Stimulated activated naive CD4-positive, alpha-beta T cell (primary cell): ENCODE data around the gene FUT1.

Source experiments
- DNase-seq, 6 experiments: peaks; one replicate each; lab custom pipeline; 2025; lab: John Stamatoyannopoulos, UW

FUT1 gene

DNA sequence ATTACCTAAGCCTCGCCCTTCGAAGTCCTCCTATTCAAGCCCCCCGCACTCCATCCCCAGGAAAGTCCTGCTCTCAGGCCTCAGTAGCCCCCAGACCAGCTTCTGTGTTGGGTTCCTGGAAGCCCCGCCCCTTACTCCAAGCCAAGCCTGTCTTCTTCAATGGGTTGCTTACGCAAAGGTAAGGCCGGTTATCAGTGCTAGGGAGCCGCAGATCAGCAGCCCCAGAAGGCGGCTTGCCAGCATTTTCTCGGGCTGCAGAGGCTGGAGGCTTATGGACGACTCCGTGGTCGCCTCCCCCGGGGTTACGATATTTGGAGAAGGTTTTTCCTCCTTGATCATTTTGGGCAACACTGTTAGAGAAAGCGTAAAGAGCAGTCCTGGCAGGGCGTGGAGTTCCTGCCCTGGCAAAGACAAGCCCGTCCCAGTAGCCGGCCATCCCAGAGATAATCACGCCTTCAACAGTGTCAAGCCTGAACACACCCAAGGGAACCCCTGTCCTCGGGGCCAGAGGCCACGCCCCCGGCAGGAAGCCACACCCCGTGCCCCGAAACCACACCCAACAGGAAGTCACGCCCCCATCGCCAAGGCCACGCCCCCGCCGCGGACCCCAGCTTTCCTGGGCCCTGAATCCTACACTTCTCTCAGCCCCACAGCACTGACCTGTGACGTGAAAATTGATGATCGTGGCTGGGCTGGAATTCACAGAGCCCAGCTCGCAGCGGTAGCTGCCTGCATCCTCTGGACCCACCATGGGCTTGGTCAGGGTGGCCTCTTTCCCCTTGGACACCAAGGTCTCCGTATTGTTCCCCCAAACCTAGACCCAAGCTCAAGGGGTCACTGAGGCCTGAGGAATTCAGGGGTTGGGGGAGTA, 11.1 kb downstream of the FUT1 start:
- DNase-seq = peak in 3 of 6 experiments; percentile 13 to 25 (median 17)

DNA sequence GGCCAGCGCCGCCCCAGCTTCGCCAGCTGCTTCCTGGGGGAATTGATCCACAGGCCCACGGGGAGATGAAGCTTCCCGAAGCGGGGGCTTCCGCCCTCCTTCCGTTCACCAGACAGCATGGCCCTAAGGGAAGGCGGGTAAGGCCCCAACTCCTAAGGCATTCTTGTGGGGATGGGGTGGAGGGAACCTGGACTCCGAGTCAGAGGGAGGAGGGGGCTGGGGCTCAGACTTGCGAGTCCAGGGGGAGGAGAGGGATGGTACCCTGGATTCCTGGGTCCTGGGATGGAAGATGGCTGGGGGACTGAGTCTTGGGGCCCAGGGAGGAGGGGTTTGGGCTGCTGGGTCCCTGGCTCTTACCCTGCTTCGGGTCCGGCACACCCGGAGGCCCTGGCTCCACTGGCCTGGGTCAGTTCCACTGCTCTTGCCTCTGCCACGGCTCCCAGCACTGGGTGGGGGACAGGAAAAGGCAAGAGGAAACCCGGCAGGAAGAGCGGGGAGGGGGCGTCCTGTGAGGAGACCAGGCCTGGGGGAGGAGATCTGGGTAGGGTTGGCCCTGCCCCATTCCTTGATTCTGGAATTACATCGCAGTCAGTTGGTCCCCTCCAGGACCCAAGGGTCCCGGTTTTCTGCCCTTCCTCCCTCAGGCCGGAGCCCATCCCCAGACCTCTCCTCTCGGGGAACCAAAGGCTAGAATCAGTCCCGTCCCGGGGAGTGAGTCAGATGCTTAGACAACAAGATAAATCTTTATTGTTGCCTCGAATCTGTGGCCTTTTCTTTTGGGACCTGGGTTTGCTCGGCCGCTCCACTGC, 12.1 kb downstream of the FUT1 start, which contains the start of gene RASIP1:
Gene RASIP1, minus strand, starts transcription at position 447 of the 809 bp plus-strand sequence. Its CDS starts 328 bp downstream, at position 119.
- DNase-seq = no peak

DNA sequence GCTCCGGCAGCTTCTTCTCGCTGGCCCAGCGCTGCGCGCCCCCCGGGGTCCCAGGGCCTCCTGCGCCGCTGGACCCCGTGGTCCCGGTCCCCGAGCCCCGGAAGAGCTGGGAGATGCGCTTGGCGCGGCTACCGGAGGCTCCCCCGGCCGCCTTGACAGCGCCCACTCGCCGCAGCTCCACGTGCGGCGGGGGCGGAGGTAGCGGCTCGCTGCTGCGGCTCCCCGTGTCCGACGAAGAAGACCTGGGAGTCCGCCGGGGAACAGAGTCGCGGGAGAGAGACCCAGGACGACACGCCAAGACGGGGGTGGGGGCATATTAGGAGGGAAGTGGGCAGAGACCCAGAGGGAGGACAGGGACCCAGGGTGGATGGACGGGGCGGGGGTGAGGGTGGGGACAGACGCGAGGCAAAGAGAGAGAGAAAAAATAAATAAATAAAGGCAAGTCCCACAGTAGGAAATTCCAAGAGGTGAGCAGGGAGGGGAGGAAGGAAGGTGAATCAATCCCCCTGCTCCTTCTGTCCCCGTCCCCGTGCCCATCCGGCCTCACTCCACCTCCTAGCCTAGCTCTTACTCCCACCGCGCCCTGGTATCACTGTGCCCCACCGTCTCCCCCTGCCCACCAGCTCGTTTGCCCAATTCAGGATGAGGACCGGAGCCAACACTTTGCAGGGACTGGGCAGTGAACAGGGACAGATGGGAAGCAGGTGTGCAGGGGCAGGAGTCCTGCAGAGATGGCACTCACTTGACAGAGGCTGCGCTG, 12.9 kb downstream of the FUT1 start:
- DNase-seq = peak in 2 of 6 experiments; percentile 26 to 30

DNA sequence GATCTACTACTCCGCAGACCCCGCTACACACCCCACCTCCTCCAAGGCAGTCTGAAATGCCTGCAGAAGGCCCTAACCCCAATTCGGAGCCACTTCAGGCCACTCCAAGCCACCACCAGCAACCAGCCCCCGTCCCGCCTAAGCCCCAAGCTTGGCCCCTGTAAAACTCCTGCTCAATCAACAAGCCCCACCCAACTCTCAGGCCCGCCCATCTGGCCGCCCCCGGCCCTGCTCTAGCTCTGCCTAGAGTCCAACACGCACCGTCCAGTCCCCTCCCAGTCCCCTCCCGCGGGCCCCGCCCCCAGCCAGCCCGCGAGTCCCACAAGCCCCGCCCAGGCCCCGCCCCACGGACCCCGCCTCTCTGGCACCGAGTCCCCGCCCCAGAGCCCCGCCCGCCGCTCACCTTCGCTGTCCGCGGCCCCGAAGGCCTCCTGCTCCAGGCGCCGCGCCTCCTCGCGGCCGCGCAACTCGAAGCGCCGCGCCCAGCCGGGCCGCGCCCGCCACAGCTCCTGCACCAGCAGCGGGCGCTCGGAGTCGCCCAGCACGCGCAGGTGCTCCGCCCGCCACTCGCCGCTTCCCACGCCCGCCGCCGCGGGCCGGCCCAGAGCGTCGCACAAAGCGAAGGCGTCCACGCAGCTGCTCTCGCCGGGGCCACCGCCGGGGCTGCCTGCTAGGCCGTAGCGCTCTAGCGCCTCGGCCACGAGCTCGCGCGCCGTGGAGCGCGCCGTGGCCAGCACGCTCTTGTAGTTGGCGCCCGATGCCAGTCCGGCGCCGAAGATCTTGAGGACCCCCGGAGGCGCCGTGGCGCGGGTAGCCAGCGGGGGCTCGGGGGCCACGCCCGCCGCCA, 13.7 kb downstream of the FUT1 start:
- peak; percentile 71 to 90 (median 88) for DNase-seq

DNA sequence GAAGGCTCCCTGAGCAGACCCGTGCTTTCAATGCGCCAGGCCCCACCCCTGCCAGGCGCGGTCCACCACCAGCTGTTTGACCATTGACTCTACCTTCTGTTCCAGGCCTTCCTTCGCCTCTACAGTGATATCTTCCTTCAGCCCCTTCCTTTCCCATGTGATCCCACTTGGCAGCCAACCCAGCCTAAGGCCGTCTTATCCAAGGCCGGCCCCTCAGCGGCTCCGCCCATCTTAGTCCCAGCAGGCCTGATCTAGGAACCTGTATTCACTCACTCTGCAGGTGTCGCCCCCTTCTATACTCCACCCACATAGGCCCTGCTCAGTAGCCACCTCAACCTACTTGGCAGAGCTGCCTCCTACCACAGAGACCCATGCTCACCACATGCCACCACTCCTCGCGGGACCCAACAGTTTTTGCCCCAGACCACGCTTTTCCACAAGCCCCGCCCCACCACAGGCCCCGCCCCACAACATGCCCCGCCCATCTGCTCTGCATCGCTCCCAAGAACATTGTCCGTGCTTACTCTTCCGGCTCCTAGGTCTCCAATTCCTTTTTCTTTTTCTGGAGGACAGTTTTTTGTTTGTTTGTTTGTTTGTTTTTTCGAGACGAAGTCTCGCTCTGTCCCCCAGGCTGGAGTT, 15.0 kb downstream of the FUT1 start:
- no peak for DNase-seq

DNA sequence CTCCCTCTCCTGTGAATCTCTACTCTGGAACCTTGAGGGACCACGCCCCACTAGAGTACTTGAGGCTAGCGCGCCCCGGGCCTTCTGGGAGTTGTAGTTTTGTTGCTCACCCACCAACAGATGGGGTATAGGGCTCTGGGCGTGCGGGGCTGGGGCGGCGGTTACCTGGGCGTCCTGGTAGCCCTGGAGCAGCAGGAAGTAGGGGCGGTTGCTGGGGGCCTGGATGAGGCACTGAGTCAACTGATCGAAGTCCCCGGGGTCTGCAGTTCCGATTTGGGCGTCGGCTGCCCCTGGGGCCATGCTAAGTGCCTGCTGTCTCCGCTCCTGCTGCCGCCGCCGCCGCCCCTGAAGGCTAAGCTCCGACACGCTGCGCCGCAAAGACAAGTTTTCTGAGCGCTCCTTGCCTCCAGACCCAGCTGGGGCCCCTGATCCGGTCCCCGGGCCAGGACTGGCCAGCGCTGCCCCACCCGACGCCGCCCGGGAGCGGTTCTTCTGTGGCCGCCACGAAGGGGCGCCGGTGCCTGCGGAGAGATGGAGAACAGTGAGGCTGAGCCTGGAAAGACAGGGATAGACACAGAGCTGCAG, 17.3 kb downstream of the FUT1 start:
- no peak for DNase-seq

DNA sequence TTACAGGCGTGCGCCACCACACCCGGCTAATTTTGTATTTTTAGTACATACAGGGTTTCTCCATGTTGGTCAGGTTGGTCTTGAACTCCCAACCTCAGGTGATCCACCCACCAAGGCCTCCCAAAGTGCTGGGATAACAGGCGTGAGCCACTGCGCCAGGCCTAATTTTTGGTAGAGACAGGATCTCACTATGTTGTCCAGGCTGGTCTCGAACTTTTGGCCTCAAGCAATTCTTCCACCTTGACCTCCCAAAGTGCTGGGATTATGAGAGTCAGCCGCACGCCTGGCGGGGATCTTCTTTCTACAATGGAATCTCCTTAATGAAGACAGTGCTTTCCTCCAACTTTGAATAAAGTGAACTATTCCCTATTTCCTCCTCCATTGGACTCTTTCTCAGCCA, 17.8 kb downstream of the FUT1 start:
- DNase-seq = no peak

DNA sequence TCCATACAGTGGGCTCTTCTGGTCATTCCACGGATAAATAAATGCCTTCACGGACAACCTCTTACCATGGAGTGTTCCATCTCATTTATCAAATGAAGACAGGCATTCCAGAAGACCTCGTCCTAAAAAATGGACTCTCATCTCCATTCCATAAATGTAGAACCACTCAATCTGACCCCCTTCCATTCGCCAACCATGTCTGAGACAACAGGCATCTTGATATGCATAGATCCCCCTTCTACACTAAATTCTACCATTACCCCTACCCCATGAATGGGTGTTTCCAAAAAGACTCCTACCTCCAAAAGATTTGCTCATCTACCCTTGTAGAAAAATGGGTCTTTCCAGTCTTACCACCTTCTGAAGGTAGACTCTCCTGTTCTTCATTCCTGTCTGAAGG, 21.0 kb downstream of the FUT1 start:
- DNase-seq = no peak

DNA sequence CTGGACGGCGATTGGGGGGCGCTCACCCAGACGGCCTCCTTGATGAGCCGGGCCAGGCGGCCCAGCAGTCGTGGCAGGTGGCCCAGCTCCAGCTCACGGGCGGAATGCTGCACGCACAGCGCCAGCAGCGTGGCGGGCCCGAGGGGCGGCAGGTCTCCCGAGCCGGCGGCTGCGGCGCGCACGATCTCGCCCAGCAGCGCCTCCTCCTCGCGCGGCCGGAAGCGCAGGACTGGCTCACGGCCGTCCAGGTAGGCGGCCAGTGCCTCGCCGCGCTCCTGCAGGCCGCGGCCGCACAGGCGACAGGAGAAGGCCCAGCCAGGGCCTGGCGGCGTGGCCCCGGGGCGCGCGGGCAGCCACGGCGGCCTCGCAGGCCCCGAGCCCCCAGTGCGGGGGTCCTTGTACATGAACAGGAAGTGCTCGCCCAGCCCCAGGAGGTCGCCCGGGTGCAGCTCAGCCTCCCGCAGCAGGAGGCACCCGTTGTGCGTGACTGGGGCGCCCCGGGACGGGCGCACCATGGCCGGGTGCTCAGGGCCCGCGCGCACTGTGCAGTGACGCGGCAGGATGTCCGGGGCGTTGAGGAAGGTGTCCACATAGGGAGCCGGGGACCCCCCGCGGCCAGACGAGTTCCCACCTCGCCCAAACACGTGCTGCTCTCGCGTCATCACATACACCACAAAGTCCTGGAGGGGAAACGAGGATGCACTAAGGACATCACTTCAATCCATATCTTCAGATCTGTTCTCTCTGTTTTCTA, 23.4 kb downstream of the FUT1 start:
- DNase-seq = no peak

DNA sequence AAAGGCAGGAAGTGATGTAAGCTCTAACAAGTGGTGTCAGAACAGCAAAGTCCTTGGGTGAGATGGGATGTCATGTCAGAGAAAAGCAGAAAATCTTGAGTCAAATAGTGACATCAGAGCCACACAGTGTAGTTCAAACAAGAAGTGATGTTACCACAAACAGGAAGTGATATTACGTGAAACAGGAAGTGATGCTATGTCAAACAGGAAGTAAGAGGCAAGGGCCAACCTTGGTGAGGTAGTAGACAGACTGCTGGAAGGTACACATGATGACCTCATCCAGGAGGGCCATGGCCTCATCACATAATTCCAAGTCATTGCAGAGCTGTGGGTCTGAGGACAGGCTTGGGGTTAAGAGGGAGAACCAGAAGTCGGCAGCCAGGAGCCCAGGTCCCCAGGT, 25.9 kb downstream of the FUT1 start:
- peak in 3 of 6 experiments; percentile 52 to 59 (median 53) for DNase-seq

DNA sequence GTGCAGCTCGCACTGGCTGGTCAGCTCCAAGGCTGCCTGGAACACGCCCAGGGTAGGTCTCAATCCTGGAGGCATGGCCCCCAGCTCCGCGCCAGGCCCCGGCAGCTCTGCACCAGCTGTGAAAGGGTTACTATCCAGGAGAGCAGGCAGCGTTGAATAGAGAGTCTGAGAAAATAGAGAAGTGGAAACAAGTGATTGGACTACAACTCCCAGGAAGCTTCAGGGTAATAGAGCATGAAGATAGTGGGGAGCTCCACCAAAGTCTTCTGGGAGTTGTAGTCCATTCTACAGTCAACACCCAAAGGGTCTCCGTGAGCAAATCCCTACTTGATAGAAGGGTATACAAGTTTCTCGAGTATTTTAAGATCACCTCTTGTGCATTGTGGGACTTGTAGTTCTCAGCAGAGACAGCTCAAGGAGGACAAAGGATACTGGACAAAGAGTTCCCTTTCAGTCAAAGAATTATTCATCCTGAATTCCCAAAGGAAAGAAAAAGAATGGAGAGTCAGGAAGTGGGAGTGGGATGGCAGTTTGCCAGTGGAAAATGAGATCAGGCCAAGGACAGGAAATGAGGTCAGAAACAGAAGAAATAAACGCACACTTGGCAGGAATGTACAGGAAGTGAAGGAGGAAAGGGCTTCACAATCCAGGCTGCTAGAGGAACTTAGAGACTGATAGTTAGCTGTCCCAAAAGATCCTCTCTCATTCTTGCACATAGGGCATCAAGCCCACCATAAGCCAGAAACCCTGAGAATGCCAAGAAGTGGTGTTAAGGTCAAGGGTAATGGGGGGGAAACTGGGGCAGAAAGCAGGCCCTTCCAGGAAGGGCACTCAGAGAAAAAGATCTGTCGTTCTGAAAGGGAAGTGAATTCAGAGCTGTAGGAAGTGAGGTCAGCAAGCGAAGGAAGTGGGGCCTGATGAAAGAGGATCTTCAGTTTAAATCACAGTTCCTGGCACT, 27.4 kb downstream of the FUT1 start:
- DNase-seq = peak; percentile 15 to 81 (median 44)

DNA sequence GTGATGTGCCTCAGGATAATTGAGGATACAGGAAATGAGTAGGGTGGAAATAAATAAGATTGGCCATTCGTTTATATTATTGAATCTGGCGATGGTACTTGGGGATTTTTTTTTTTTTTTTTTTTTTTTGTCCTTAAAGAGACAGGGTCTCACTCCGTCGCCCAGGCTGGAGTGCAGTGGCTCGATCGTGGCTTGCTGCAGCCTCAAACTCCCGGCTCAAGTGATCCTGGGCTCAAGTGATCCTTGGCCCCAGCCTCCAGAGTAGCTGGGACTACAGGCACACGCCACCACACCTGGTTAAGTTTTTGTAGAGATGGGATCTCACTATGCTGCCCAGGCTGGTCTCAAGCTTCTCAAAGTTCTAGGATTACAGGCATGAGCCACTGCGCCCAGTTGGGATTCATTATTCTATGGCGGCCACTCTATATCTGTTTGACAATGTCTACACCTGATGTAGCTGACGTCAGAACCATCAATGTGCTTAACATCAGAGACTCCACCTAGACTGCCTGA, 30.2 kb downstream of the FUT1 start:
- no peak for DNase-seq

DNA sequence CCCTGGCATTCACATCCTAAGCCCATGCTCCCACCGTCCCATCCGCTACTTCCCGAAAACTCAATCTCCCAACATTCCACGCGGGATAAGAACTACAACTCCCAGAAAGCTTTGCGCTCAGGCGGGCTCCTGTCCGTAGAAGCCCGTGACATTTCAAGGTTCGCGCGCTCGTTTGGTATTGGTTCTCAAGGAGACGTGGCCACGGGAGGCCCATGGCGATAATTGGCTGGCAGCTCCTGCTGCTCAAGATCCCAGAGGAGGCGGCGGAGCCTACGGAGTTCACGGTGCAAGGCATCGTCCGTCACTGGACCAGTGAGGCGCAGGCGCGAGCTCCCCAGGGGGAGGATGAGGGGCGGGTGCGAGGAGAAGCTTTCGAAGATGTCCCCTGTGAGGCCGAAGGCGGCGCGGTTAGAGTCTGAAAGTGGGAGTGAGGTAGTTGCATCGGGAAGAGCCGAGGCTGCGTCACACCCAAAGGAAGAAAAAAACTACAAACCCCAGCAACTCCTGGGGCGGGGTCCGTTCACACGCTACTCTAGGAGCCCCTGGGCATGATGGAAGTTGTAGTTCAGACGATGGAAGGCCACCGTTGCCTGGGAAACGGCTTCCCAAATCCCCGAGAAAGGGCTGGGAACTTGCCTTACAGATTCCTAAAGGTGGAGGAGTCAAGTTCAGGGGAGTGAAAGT, 31.7 kb downstream of the FUT1 start:
- peak; percentile 83 to 97 (median 88) for DNase-seq

DNA sequence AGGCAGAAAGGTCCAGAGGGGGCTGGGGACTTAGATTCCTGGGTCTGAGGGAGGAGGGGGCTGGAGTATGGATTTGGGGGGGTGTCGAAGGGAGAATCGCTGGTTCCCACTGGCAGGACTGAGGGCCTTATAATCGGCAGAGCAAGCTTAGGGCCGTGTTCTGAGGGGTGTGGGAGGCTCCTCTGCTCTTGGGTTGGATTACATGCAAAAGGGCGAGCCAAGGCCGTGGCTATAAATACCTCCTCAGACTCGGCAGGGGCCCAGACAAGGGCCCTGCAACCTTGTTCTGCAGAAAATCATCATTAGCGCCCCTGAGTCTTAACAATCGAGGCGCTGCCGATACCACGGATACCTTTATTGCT, 32.2 kb downstream of the FUT1 start:
- no peak for DNase-seq

DNA sequence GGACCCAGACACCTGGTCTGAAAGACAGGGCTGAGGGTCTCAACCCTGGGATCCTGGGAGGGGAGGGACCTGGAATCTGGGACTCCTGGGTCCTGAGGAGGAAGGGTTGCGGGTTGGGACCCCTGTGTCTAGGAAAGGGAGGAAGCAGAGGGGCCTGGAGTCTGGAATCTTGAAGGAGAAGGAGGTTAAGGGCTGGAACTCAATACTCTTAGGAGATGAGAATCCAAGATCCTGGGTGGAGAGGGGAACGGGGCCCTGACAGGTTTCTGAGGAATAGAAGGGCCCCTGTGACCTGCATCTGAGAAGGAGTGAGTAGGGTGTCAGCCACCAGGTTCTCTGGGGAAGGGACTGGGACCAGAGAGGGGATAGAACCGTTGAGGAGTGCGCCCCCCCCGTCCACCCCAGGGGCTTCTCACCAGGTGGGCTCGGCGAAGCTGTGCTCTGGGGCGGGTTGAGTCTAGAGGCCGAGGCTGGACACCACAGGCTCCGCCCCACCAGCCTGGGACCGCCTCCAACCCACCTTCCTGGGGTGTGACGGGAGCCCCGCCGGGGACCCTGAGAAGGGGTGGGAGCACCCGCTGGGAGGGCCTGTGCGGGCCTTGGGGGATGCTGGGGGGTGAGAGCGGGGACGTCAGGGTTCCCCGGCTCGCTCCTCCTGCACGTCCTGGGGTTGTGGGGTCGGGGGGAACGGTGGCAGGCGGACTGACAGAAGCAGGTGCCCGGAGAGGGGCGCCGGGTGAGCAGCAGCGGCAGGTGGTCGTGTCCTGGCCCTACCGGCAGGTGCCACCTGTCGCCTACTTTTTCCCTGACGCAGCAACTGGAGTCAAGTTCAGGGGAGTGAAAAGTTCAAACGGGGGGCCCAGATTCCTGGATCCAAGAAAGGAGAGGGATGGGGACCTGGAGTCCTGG, 32.9 kb downstream of the FUT1 start, which contains the start of gene MAMSTR:
Gene MAMSTR, minus strand, starts transcription at position 463 of the 909 bp plus-strand sequence. CDS start 694 bp downstream, outside the sequence.
- DNase-seq = no peak

DNA sequence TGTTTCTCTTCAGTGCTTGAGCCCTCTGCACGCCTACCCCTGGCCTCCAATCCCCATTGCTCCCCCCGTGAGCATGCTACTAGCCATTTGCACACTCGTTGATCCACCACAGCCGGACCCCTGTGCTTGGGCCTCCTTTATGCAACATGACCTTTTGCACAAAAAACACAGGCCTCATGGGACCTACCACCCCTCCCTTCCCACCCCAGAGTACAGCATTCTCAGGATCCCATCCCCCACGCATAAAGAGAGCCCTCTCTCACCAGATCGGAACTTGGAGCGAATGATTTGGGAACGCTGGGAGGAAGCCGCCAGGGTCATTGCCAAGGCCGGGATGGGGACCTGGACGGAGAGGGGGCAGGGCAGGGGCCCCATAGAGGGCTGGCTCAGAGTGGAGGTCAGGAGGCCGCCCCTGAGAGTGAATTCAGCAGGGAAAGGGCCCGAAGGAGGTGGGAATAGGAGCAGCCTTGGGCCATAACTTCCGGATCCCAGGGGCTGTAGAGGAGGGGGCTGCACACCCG, 33.7 kb downstream of the FUT1 start:
- DNase-seq = no peak
